ENCODE data around the gene EPHB1.

DNA sequence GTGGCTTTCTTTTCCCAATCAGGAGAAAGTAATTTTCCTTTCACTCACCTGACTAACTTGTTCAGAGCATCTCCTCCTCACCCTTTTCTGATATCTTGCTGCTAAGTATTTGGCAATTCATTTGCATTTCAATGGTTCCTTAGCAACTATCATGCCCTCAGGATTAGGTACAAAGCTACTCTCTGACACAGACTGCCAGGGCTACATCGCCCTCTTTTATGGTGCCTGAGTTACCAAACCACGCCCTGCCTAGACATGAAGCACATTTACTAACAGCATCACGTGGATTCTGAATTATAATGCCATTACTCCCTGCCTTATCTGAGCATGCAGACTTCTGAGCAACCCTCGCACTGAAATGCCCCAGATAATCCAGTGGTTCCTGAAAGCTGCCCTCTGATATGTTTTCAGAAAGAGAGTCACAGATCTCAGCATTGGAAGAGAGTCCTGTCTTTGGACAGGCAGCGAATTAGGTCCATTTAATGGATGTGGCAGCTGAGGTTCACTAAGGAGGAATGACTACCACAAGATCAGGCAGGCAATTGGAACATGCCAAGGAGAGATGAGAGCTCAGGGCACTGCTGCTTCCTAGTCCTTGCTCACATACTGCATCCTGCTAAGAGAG is 14.5 kb downstream of the EPHB1 start:
- no peak for TF ChIP-seq CTCF (IDR thresholded peaks at IDR 0.05)
- no peak for TF ChIP-seq POLR2A (IDR thresholded peaks at IDR 0.05)
